IPS DF 6.9 (cell line): ENCODE data around the gene IQCF6.

Experiments
- DNase-seq: peaks from one replicate; pipeline ENCODE4 v3.0.0-alpha.2; 2013; ENCODE audit warnings: low read depth, low spot score
- H3K27ac ChIP-seq: one replicate; pipeline ENCODE4 v1.5.1; 2013; ENCODE audit warnings: low read length, control low read depth
- H3K27me3 ChIP-seq: 2 replicates; pipeline ENCODE4 v1.6.1; 2013; ENCODE audit warnings: mild to moderate bottlenecking, low read length; ENCODE audit not compliant: control insufficient read depth, insufficient read depth
- H3K36me3 ChIP-seq: 2 replicates; pipeline ENCODE4 v1.6.1; 2013; ENCODE audit warnings: low read length; ENCODE audit not compliant: control insufficient read depth, insufficient read depth
- H3K4me1 ChIP-seq: 2 replicates; pipeline ENCODE4 v1.6.1; 2013; ENCODE audit warnings: low read length; ENCODE audit not compliant: control insufficient read depth, insufficient read depth
- H3K4me3 ChIP-seq: 2 replicates; pipeline ENCODE4 v1.5.1; 2013; ENCODE audit warnings: mild to moderate bottlenecking, low read length
- H3K9me3 ChIP-seq: 2 replicates; pipeline ENCODE4 v1.6.1; 2013; ENCODE audit warnings: low read length, inconsistent platforms; ENCODE audit not compliant: control insufficient read depth, insufficient read depth
- WGBS: extraction: QIAGEN DNeasy Blood & Tissue Kit; methylation state at CpG from one replicate; pipeline ENCODE4 v1.1.7; 2013; ENCODE audit warnings: mixed read lengths, missing lambda C conversion rate; ENCODE audit not compliant: insufficient read length, insufficient coverage; 5-methylcytosine and 5-hydroxymethylcytosine counted together

The IQCF6 gene

GRCh38 chr3:51779137-51779536, at the start of gene IQCF6:
Gene IQCF6, minus strand, starts transcription at chr3:51779237. Its CDS starts 13 bp downstream, at chr3:51779224.
- 100% methylated on average over 2 of the region's 5 CpGs for WGBS
- H3K27me3 ChIP-seq = no peaks in the 10 kb centered on the region
- no peaks in the 10 kb centered on the region for H3K4me1 ChIP-seq
- no peak within 1 kb of the TSS for H3K4me3 ChIP-seq
- no peaks in the 10 kb centered on the region for H3K36me3 ChIP-seq
- H3K9me3 ChIP-seq = no peaks in the 10 kb centered on the region
- H3K27ac ChIP-seq = no peak within 1 kb of the TSS
- DNase-seq = no peak

GRCh38 chr3:51828297-51828696, 49.3 kb upstream of the IQCF6 start:
- no CpG with 5 or more reads among the region's 1 CpG for WGBS
- Histone ChIP-seq H3K4me3 (no peak overlapping the region), H3K27ac (no peak overlapping the region), H3K4me1 (no peaks in the 10 kb centered on the region), H3K27me3 (no peaks in the 10 kb centered on the region), H3K9me3 (no peaks in the 10 kb centered on the region), H3K36me3 (no peaks in the 10 kb centered on the region)
- DNase-seq = no peak

- WGBS = no CpG with 5 or more reads among the region's 12 CpGs
- DNase-seq = peak; percentile 50
- H3K4me1 ChIP-seq = no peaks in the 10 kb centered on the region
- no peaks in the 10 kb centered on the region for H3K9me3 ChIP-seq
- no peak overlapping the region for H3K4me3 ChIP-seq
- H3K36me3 ChIP-seq = no peaks in the 10 kb centered on the region
- H3K27ac ChIP-seq = no peak overlapping the region
- H3K27me3 ChIP-seq = no peaks in the 10 kb centered on the region
Measured at GRCh38 chr3:51819709-51820406, 40.8 kb upstream of the IQCF6 start.

GRCh38 chr3:51819151-51819550, 40.1 kb upstream of the IQCF6 start:
- DNase-seq = no peak
- Histone ChIP-seq H3K9me3 (no peaks in the 10 kb centered on the region), H3K4me3 (no peak overlapping the region), H3K4me1 (no peaks in the 10 kb centered on the region), H3K36me3 (no peaks in the 10 kb centered on the region), H3K27ac (no peak overlapping the region), H3K27me3 (no peaks in the 10 kb centered on the region)
- WGBS = no CpG with 5 or more reads among the region's 15 CpGs

- H3K27ac ChIP-seq = no peak overlapping the region
Measured at GRCh38 chr3:51817375-51817774, 38.3 kb upstream of the IQCF6 start.

GRCh38 chr3:51816723-51817122, 37.7 kb upstream of the IQCF6 start:
- H3K9me3 ChIP-seq = no peaks in the 10 kb centered on the region
- no peaks in the 10 kb centered on the region for H3K27me3 ChIP-seq
- no peaks in the 10 kb centered on the region for H3K36me3 ChIP-seq
- H3K4me1 ChIP-seq = no peaks in the 10 kb centered on the region
- no peak overlapping the region for H3K27ac ChIP-seq
- WGBS = no CpG with 5 or more reads among the region's 2 CpGs
- no peak for DNase-seq
- H3K4me3 ChIP-seq = no peak overlapping the region

More at GRCh38 chr3:51817375-51817774, 38.3 kb upstream of the IQCF6 start:
- no peak overlapping the region for H3K4me3 ChIP-seq
- H3K9me3 ChIP-seq = no peaks in the 10 kb centered on the region
- H3K36me3 ChIP-seq = no peaks in the 10 kb centered on the region
- DNase-seq = no peak
- H3K27me3 ChIP-seq = no peaks in the 10 kb centered on the region
- no peaks in the 10 kb centered on the region for H3K4me1 ChIP-seq
- WGBS = no CpG with 5 or more reads among the region's 2 CpGs

GRCh38 chr3:51815614-51816013, 36.6 kb upstream of the IQCF6 start:
- H3K27me3 ChIP-seq = no peaks in the 10 kb centered on the region
- no peak overlapping the region for H3K4me3 ChIP-seq
- no peaks in the 10 kb centered on the region for H3K36me3 ChIP-seq
- no CpG with 5 or more reads among the region's 4 CpGs for WGBS
- H3K27ac ChIP-seq = no peak overlapping the region
- DNase-seq = no peak
- H3K4me1 ChIP-seq = no peaks in the 10 kb centered on the region
- no peaks in the 10 kb centered on the region for H3K9me3 ChIP-seq

- no peaks in the 10 kb centered on the region for H3K9me3 ChIP-seq
- WGBS = no CpG with 5 or more reads among the region's 3 CpGs
- no peak for DNase-seq
- H3K27ac ChIP-seq = no peak overlapping the region
- no peaks in the 10 kb centered on the region for H3K36me3 ChIP-seq
- no peaks in the 10 kb centered on the region for H3K27me3 ChIP-seq
- no peaks in the 10 kb centered on the region for H3K4me1 ChIP-seq
- H3K4me3 ChIP-seq = no peak overlapping the region
Measured at GRCh38 chr3:51814034-51814433, 35.0 kb upstream of the IQCF6 start.

GRCh38 chr3:51813539-51813938, 34.5 kb upstream of the IQCF6 start:
- Histone ChIP-seq H3K4me1 (no peaks in the 10 kb centered on the region), H3K9me3 (no peaks in the 10 kb centered on the region), H3K27me3 (no peaks in the 10 kb centered on the region), H3K27ac (no peak overlapping the region), H3K36me3 (no peaks in the 10 kb centered on the region), H3K4me3 (no peak overlapping the region)
- no CpG with 5 or more reads among the region's 6 CpGs for WGBS
- DNase-seq = no peak

GRCh38 chr3:51808934-51809333, 29.9 kb upstream of the IQCF6 start:
- no peaks in the 10 kb centered on the region for H3K27me3 ChIP-seq
- H3K4me3 ChIP-seq = no peak overlapping the region
- no peak for DNase-seq
- H3K4me1 ChIP-seq = no peaks in the 10 kb centered on the region
- WGBS = no CpG with 5 or more reads among the region's 5 CpGs
- H3K9me3 ChIP-seq = no peaks in the 10 kb centered on the region
- no peaks in the 10 kb centered on the region for H3K36me3 ChIP-seq
- no peak overlapping the region for H3K27ac ChIP-seq

GRCh38 chr3:51802106-51802703, 23.2 kb upstream of the IQCF6 start:
- Histone ChIP-seq H3K9me3 (no peaks in the 10 kb centered on the region), H3K27me3 (no peaks in the 10 kb centered on the region), H3K27ac (no peak overlapping the region), H3K4me1 (peaks cover 6% of the 10 kb centered on the region), H3K36me3 (no peaks in the 10 kb centered on the region), H3K4me3 (no peak overlapping the region)
- WGBS = no CpG with 5 or more reads among the region's 11 CpGs
- DNase-seq = no peak
